ENCODE data around the gene ADAM19.
A peak's percentile ranks its signal among the peaks of the same experiment; 100 is the strongest.

ADAM19 gene

DNA sequence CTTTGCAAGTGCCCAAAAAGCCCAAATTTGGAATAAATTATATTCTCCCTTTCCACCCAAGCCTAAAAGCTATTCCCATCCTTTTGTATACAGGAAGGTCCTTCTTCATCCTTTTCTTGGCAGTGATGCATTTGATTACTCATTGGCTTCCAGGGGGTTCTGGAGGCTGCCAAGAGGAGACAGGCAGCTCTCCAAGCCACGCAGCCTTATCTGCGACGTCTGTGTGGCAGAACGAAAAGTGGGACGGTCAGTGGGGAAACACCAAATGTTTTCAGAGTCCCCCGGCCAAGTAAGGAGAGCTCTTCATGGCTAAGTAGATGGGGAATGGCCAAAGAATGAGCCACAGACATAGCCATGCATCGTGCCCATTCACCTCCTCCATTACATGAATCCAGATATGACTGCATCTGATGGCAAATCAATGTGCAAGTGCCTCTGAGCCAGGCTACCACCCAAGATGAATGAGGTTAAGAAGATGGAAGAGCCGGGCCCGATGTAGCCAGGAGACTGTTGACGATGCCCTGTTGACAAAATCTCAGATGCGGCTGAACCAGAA lies 12.1 kb downstream of the ADAM19 start:
- DNase-seq (ENCODE audit: low read depth, low spot score), result no peak

DNA sequence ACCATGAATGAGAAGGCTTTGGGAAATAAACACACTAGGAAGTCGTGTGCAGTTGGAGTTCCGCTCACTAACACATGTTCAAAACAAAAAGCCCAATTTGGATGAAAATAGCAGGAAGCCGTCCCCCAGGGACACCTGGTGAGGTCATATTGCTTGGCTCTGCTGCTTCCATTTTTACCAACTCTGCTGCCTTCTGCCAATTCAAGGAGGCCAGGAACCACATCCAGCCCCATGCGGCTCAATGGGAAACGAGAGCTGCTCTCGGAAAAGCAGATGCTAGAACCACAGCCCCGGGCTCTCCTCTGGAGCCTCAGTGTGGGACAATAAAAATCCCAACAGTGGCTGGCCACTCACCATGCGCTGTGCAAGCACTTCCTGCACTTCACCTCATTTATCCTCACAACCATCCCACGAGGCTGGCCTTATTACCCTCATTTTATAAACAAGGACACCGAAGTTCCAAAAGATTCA lies 13.4 kb downstream of the ADAM19 start:
- peak; percentile 59 for DNase-seq (ENCODE audit: low read depth, low spot score)

- DNase-seq (ENCODE audit: low read depth, low spot score), result no peak
Measured at GRCh38 chr5:157561110-157561509, 14.5 kb downstream of the ADAM19 start.

DNA sequence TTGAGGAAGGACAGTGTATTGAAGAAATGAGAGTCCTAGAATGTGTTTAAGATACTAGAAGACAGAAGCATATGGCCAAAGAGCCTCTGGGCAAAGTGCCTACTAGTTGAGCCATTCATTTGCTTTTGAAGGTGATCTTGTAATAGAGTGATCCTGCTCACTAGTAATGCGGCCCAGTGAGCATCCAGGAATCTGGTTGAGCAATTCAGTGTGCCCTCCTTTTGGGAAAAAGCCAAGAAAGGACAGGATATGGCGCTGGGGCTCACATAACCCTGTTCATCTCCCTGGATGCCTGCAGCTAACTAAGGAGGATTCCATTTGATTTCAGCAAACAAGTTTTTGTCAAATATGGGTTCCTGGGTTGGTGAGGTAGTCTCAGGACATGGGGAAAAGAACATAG lies 16.3 kb downstream of the ADAM19 start:
- DNase-seq (ENCODE audit: low read depth, low spot score), result no peak

DNA sequence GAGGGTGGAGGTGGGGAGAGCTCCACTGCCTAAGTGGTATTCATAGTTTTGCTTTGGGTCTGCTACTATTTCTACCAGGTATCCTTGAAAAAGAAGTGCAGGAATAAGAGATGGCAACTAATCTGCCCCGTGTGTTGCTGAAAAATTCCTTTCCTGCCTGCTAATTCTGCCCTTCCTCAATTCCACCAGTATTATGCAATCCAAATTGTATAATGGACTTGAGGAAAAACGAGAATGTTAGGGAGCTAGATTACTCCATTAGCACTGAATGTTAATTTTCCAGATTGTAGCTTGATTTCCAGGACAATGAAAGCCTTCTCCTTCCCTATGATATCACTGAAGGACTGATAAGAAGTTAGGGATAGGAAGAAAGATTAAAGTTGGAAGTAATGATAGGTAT lies 16.9 kb downstream of the ADAM19 start:
- DNase-seq (ENCODE audit: low read depth, low spot score), result no peak

DNA sequence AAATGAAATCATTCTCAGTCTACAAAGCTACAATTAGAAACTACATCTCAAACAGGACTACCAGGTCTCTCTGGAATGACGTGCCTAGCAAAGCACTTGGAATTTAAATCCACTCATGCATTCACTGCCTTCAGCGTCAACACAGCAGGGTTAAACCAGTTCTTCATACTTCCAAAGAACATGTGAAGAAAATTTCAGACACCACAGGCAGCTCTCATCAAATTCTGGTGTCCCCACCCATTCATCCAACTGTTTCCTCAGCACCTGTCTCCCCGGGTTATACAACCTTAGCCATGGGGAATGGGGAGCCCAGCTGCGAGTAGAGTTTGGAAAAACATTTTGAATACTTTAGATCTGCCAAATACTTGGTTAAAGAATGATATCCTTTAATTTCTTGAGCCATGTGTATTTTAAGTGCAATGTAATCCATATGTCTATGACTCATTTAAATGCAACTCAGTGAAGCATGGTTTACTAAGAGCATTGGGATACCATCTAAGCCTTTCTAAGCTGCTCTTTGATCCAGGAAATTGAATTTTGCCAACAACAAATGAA lies 17.5 kb downstream of the ADAM19 start:
- peak; percentile 74 for DNase-seq (ENCODE audit: low read depth, low spot score)

GRCh38 chr5:157556615-157557418 lies 18.8 kb downstream of the ADAM19 start:
- DNase-seq (ENCODE audit: low read depth, low spot score), result no peak

- DNase-seq (ENCODE audit: low read depth, low spot score), result no peak
Measured at GRCh38 chr5:157555037-157555640, 20.4 kb downstream of the ADAM19 start.

DNA sequence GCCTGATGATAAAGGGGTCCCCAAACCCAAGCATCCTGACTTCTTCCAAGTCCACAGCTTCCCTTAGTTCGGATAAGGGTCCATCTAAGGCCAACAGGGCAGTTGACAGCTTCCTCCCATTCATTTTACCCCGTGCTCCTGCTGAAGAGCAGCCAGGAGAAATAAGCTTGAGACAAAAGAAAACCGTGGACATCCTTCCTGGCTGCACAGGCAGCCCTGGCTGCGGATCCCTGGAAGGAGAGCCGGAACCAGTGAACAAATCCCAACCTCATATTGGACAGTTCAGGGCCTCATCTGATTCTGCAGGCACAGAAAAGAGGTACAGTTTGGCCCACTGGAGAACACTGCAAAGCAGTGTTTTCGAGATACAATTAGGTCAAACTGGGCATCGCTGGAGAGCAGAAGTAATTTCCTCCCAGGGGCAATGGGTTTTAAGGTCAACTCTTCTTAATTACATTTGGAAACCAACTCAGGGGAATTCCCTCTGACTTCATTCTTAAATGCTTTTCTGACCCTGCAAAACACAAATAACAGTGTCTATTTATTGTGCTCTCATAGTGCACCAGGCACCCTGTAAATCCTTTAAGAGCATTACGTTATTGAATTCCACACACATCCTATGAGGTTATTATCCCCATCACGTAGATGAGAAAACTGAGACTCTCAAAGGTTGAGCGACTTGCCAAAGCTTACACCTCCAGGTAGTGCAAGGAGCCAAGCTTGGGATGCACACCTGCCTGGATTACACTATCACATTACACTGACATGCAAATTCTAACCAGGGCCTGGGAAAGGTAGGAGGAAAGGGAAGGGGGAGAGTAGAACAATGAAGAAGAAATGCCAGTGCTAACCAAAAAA lies 21.2 kb downstream of the ADAM19 start:
- DNase-seq (ENCODE audit: low read depth, low spot score), result no peak

DNA sequence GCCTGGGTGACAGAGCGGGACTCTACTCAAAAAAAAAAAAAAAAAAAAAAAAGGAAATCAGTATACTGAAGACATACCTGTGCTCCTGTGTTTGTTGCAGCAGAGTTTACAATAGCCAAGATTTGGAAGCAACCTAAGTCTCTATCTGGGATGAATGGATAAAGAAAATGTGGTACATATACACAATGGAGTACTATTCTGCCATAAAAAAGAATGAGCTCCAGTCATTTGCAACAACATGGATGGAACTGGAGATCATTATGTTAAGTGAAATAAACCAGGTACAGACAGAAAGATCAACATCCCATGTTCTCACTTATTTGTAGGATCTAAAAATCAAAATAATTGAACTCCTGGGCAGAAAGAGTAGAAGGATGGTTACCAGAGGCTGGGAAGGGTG lies 22.9 kb downstream of the ADAM19 start:
- DNase-seq (ENCODE audit: low read depth, low spot score), result no peak

GRCh38 chr5:157550663-157551062 lies 24.9 kb downstream of the ADAM19 start:
- DNase-seq (ENCODE audit: low read depth, low spot score), result no peak

GRCh38 chr5:157549954-157550549 lies 25.5 kb downstream of the ADAM19 start:
- DNase-seq (ENCODE audit: low read depth, low spot score), result no peak

DNA sequence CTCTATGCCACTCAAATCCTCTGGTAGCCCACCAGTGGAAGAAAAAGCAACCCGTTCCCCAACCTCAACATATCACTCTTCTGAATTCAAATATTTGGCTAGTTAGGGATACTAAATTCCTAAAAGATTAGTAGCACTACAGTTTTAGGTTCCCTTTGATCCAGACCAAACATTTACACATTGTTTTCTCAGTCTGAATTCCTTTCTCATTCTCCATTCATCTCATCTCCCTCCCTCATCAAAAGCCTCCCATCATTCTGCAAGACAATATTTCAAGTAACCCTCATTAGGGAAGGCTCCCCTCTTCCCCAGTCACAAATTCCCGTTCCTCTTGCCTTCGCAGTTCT lies 26.3 kb downstream of the ADAM19 start:
- DNase-seq (ENCODE audit: low read depth, low spot score), result no peak

DNA sequence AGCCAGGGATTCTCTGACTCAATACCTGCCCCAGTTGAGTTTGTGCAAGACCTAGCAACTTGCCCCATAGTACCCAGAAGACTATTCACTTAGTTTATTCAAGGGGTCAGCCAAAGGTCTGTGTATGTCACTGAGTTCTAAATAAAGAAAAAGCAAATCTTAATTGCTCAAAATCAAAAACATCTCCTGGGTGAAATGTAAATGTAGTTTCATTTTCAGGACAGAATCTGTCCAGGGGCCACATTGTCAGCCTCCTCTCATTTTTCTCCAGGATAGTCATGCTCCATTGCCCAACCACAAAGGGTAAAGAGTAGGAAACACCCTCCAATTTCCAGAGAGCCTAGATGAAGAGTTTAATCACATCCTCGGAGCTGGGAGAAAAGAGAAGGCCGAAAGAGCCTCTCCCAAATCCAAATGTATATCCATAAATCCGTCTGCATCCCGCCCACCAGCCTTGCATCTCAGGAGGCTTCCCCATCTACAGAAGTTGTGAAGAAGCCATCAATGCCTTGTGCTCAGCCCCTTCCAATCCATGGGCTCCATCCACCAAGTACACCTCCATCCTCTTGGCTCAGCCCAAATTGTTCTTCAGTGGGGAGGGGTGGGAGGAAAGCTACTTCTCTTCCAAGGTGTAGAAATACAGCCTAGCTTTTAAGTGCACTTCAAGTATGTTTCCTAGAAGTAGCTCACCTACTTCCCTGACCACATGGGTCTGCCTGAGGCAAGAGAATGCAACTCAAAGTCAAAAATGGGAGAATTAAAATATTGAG lies 26.9 kb downstream of the ADAM19 start:
- DNase-seq (ENCODE audit: low read depth, low spot score), result no peak

DNA sequence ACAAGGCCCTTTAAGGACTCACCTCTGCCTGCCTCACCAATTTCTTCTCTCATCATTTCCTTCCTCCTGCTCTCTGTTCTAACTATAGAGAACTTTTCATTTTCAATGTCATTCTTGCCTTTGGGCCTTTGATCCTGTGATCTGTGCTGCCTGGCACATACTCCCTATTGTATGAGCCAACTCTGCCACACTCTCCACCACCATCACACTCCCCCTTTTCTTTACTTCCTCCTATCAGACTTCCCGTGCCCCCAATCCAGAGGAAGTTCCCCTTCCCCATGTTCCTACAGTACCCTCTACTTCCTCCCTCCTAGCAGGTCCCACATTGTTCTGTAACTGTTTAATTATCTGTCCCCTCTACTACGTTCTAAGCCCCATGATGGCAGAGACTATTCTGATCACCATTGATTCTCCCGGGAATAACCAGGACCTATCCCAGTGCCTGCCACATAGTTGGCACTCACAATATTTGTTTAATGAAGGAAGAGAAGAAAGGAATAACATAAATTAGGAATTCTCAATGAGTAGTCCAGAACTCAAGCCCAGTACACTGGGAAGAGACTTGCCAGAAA lies 27.5 kb downstream of the ADAM19 start:
- DNase-seq (ENCODE audit: low read depth, low spot score), result no peak

- DNase-seq (ENCODE audit: low read depth, low spot score), result no peak
Measured at GRCh38 chr5:157546456-157547100, 29.0 kb downstream of the ADAM19 start.

DNA sequence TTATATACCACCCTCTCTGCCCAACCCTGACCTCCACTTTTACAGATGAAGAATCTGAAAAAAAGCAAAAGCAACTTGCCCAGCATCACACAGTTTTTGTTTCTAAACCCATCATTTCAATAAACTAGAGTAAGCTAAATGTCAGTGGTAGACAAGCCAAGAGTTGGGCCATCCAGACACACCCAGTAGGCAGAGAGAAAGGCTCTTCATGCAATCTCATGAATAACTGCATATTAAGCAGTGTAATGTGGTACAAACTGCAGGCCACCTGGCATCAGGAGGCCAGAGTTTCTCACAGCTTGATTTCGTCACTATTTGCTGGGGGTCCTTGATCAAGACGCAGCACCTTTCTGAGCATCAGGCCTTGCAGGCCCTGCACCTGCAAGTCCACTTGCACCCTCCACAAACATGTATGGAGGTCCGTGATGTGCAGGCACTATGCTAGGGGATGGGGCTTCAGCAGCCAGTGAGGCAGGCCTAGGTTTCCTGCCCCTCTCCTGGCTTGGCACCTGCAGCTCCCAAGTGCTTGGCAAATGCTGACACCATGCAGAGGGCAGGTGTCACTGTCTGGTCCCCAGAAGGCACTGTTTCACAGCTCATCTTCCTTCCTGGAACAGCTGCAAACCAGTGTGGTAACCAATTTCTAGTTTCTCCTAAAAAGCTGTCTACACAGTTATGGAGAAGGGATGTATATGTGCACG lies 29.8 kb downstream of the ADAM19 start:
- DNase-seq (ENCODE audit: low read depth, low spot score), result no peak

DNA sequence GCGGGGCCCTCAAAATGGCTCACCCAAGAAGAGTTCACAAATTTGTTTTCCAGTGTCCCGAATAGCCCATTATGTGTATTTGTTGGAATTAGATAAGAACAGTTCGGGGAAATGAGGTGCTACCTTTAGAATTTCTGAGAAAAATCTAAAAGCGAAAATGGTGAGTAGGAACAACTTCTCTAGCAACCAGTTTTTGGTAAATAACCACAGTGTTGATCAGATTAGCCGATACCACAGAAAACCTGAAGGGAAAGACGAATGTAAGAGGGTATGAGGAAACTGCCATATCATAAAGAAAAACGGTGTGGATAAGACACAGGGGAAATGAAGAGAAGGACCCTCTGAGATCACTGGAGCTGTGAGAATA lies 31.0 kb downstream of the ADAM19 start:
- no peak for DNase-seq (ENCODE audit: low read depth, low spot score)
